ENCODE data around the gene COLQ.
"Not testable (repeated sequence)": the region's sequence is repeated elsewhere in the genome, so short reads cannot be mapped to it uniquely, and the experiment has no call there.

COLQ gene

GRCh38 chr3:15410966-15411365 lies 110.5 kb downstream of the COLQ start:
- DNase-seq: not testable (repeated sequence)

DNA sequence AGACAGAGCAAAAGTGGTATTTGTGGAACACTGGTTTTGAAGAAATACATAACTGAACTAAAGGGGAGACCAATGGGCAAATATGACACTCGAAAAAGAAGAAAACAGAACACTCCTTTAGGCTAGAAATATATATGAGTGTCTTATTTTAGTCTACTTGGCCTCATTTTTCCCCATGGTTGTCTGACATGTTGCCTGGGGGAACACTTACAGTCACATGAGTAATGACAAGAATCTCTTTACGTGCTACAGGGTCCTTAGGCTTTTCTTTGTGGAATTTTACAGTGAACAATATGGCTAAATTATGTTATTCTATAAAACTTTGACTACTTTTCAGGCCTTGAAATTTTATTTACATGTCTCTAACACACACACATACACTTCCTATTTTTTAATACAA lies 111.7 kb downstream of the COLQ start:
- DNase-seq: no peak

DNA sequence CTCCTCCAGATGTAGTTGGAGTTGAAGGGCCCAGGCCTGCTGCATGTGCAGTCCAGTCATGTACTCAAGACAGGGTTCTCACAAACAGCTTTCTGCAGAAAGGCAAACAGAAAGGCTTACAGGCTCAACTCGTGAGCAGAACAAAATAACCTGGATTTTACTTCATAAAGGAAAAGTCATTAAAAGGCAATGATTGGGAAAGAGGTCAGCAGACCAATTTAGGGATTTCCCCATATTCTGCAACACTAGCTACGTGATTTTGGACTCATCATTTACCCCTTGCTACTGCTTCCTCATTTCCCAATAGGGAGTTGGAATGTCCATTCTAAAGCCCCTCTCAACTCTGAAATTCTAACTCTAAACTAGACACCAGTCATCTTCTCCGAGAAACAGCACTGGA lies 112.3 kb downstream of the COLQ start:
- DNase-seq: no peak

DNA sequence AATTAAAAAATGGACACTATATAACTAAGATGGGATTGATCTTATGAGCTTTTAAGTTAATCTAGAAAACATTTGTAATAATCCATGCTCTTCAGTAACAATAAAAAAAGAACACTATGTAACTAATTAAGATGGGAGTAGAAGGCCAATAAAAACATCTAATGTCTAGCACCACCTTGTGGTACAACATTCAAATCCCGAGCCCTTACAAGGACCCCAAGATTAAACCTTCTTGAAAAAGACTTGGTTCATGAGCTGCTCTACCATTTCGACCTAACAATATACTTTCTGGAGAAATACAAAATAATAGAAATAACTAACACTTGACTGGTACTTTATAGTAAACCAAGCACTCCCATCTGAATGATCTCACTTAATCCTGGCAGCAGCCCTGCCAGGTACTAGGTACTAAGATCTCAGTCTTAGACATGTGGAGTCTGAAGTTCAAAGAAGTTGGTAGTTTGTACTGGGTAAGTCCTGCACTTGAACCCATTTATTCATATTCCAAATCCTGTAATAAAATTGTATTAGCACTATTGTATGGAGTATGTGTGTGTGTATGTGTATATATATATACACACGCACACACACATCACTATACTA lies 116.0 kb downstream of the COLQ start:
- DNase-seq: no peak

GRCh38 chr3:15404767-15405166 lies 116.7 kb downstream of the COLQ start:
- DNase-seq: no peak

DNA sequence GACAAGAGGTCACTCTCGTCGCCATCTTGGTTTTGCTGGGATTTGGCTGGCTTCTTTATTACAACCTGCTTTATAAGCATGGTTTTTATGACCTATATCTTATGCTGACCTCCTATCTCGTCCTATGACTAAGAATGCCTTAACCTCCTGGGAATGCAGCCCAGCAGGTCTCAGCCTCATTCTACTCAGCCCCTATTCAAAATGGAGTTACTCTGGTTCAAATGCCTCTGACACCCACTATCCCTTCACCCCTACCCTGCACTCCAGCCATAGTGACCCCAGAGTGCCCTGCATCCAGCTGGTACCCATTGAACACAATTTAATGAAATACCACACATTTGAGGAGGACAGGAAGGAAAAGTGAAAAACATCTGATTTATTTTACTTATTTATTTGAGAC lies 117.5 kb downstream of the COLQ start:
- no peak for DNase-seq

- no peak for DNase-seq
Observed at GRCh38 chr3:15403495-15403894, 118.0 kb downstream of the COLQ start.

GRCh38 chr3:15401936-15402335 lies 119.6 kb downstream of the COLQ start:
- DNase-seq: no peak

Measured in activated CD4-positive, alpha-beta T cell treated with anti-CD3 and anti-CD28 coated beads for 1 hour (primary cell).